GM12891 (cell line): ENCODE results near the gene NUDT2.

Experiments used
- PAX5 ChIP-seq: IDR thresholded peaks from 2 replicates; pipeline ENCODE4 v1.6.1; 2011; ENCODE audit warnings: low read length, moderate library complexity, mild to moderate bottlenecking; ENCODE audit not compliant: insufficient read depth, severe bottlenecking
- POLR2A ChIP-seq: IDR thresholded peaks from 2 replicates; pipeline ENCODE4 v1.6.1; 2011; ENCODE audit warnings: low read depth, low read length, control low read depth
- POLR2AphosphoS5 ChIP-seq: IDR thresholded peaks from 2 replicates; pipeline ENCODE4 v1.6.1; 2011; ENCODE audit warnings: low read depth, low read length, control low read depth
- SPI1 ChIP-seq: IDR thresholded peaks from 2 replicates; pipeline ENCODE4 v1.6.1; 2011; ENCODE audit warnings: low read depth, low read length, control low read depth
- TAF1 ChIP-seq: IDR thresholded peaks from 2 replicates; pipeline ENCODE4 v1.6.1; 2011; ENCODE audit warnings: low read depth, low read length, control low read depth

DNA sequence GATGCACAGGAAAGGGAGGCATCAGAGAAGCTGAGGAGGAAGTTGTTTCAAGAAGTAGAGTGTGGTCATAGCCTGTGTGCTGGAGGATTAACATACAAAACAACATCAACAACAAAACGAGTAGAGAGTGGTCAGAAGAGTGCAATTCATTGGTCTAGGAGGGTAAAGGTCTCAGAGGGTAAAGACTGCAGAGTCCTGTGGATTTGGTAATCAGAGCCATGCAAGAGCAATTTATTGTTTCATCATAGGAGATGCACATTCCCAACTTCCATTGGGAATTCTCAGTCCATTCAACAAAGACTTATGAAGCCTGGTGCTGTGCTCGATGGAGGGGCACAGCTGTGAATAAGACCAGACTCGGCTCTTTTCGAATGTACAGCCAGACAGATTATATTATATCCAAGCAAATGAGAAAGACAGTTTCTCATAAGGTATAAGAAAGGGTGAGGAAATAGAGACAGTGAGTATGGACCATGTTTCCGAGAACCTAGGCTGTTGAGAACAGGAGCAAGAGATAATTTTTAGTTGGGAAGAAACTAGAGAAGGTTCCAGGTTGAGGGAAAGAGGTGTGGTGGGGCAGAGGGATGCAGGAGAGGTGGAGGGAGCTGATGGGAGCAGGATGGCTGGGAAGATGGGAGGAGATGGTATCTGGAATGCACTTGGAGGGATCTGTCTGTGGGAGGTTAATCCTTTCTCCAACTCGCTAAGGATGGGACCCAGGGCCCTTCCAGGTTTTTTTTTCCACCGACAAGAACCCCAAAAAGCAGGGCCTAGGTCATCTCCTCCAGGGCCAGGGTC, 55.2 kb downstream of the NUDT2 start:
- TF ChIP-seq POLR2A (no peak), POLR2AphosphoS5 (no peak), TAF1 (no peak), SPI1 (no peak), PAX5 (no peak)
